Keratinocyte (primary cell): ENCODE measurements around the gene HEXB. TPM values are rescaled to one million over a fixed set of nuclear protein-coding genes. Genes with fewer than 3 reads are reported as not detected.

Experiments used
- DNase-seq: peaks from one replicate; pipeline ENCODE4 v3.0.0-alpha.2; 2011; ENCODE audit warnings: low read depth, missing footprints, low spot score
- FAIRE-seq: peaks from 2 replicates; lab custom pipeline; 2011; peaks lifted over from hg19 to GRCh38; lab: Jason Lieb, UNC
- H2AFZ ChIP-seq: 2 replicates; pipeline ENCODE4 v1.6.0; 2012; ENCODE audit warnings: low read length, control low read depth, inconsistent platforms; ENCODE audit not compliant: control insufficient read depth
- H3K27ac ChIP-seq: 2 replicates; pipeline ENCODE4 v1.5.1; 2011; ENCODE audit warnings: low read length; ENCODE audit not compliant: control insufficient read depth, insufficient read depth
- H3K27me3 ChIP-seq: 3 replicates; pipeline ENCODE4 v1.6.0; 2011; ENCODE audit warnings: low read length; ENCODE audit not compliant: control insufficient read depth, insufficient read depth; ENCODE audit errors: extremely low read depth
- H3K36me3 ChIP-seq, 2 experiments: 2 replicates in 1 of 2; 3 replicates in 1 of 2; pipeline ENCODE4 v1.5.1; 2011; ENCODE audit warnings: low read length in 2 of 2, mild to moderate bottlenecking in 1 of 2; ENCODE audit not compliant: control insufficient read depth in 2 of 2, insufficient read depth in 2 of 2; ENCODE audit errors: extremely low read depth in 1 of 2
- H3K4me1 ChIP-seq: 3 replicates; pipeline ENCODE4 v1.5.1; 2011; ENCODE audit warnings: low read length; ENCODE audit not compliant: control insufficient read depth, insufficient read depth; ENCODE audit errors: extremely low read depth
- H3K4me2 ChIP-seq: 3 replicates; pipeline ENCODE4 v1.6.0; 2011; ENCODE audit warnings: low read depth, low read length; ENCODE audit not compliant: control insufficient read depth, insufficient read depth; ENCODE audit errors: extremely low read depth
- H3K4me3 ChIP-seq, 3 experiments: fragments of 200-600 bp in 1 of 3; sonication (generic) in 1 of 3; 2 replicates in 2 of 3; 3 replicates in 1 of 3; pipeline ENCODE4 v1.5.1; 2011 to 2016; ENCODE audit warnings: low read length in 3 of 3, mild to moderate bottlenecking in 3 of 3, control low read depth in 2 of 3, inconsistent platforms in 1 of 3, low read depth in 1 of 3, mixed read lengths in 1 of 3, mixed run types in 1 of 3, moderate library complexity in 1 of 3; ENCODE audit not compliant: control insufficient read depth in 2 of 3, insufficient read depth in 2 of 3; ENCODE audit errors: extremely low read depth in 1 of 3
- H3K79me2 ChIP-seq: 2 replicates; pipeline ENCODE4 v1.6.0; 2012; ENCODE audit warnings: low read length; ENCODE audit not compliant: control insufficient read depth, insufficient read depth
- H3K9ac ChIP-seq: 3 replicates; pipeline ENCODE4 v1.6.0; 2011; ENCODE audit warnings: low read length; ENCODE audit not compliant: control insufficient read depth, insufficient read depth; ENCODE audit errors: extremely low read depth
- H3K9me1 ChIP-seq: 3 replicates; pipeline ENCODE4 v1.6.0; 2011; ENCODE audit warnings: low read length; ENCODE audit not compliant: control insufficient read depth, insufficient read depth; ENCODE audit errors: extremely low read depth
- H3K9me3 ChIP-seq: 2 replicates; pipeline ENCODE4 v1.5.1; 2012; ENCODE audit warnings: low read depth, low read length; ENCODE audit not compliant: control insufficient read depth
- H4K20me1 ChIP-seq: 3 replicates; pipeline ENCODE4 v1.6.0; 2011; ENCODE audit warnings: low read length; ENCODE audit not compliant: control insufficient read depth, insufficient read depth; ENCODE audit errors: extremely low read depth
- CTCF ChIP-seq, 3 experiments: IDR thresholded peaks in 1 of 3; conservative IDR thresholded peaks in 1 of 3; optimal IDR thresholded peaks in 1 of 3; 2 replicates in 2 of 3; 3 replicates in 1 of 3; pipeline versions ENCODE3 to v1.5.1; 2011; ENCODE audit warnings: low read length in 3 of 3, mild to moderate bottlenecking in 3 of 3, moderate library complexity in 2 of 3, control low read depth in 1 of 3, inconsistent platforms in 1 of 3; ENCODE audit not compliant: insufficient read depth in 2 of 3; ENCODE audit errors: extremely low read depth in 1 of 3
- EZH2 ChIP-seq: IDR thresholded peaks from one replicate; pipeline ENCODE4 v1.6.1; 2012; ENCODE audit warnings: inconsistent platforms, mild to moderate bottlenecking, low read length, moderate library complexity
- dilution Hi-C: fragments of 300-500 bp; cut with MboI; formaldehyde crosslinking; loops from one replicate; pipeline ENCODE4 v1.7.0; 2020; ENCODE audit warnings: low sequenced_read_pairs; ENCODE audit not compliant: extremely low pct_ligation_motif_present
- polyA plus RNA-seq, 5 experiments: library from polyadenylated mRNA; depleted of rRNA in 3 of 5; stranded (reverse) in 3 of 5; stranded (forward) in 1 of 5; unstranded in 1 of 5; fragments of >200 nt; gene quantifications; 1 replicate in 1 of 5; 2 replicates in 3 of 5; 3 replicates in 1 of 5; pipeline versions ENCODE4 v1.2.1 to v1.2.3, GENCODE V29; 2011 to 2012; ENCODE audit warnings: missing spikeins in 2 of 5, low read depth in 1 of 5, low replicate concordance in 1 of 5

The HEXB gene
- polyA plus RNA-seq, 1 donor (not counting 4 experiments of a cell fraction or from before 2014, with no cell fraction given), result 192 TPM

GRCh38 chr5:74659172-74659571, 25.9 kb upstream of the HEXB start:
- Histone ChIP-seq H2AFZ (no peak overlapping the region), H3K9ac (no peak overlapping the region), H3K27ac (no peak overlapping the region), H3K36me3 (no peaks in the 10 kb centered on the region), H3K9me1 (no peaks in the 10 kb centered on the region), H3K4me2 (no peak overlapping the region), H3K79me2 (no peaks in the 10 kb centered on the region), H3K9me3 (no peaks in the 10 kb centered on the region), H3K4me3 (no peak overlapping the region), H3K27me3 (no peaks in the 10 kb centered on the region), H4K20me1 (no peaks in the 10 kb centered on the region), H3K4me1 (peaks cover 5% of the 10 kb centered on the region)
- DNase-seq, result no peak
- FAIRE-seq, result no peak
- TF ChIP-seq EZH2 (no peak), CTCF (optimal IDR thresholded peaks at IDR 0.05 in 1 of 3, IDR thresholded peaks at IDR 0.05 in 1 of 3, conservative IDR thresholded peaks at IDR 0.05 in 1 of 3; ENCODE audit: extremely low read depth in 1 of 3, insufficient read depth in 2 of 3, low read length in 3 of 3) (no peak)
- dilution Hi-C loops, result no loop called here

DNA sequence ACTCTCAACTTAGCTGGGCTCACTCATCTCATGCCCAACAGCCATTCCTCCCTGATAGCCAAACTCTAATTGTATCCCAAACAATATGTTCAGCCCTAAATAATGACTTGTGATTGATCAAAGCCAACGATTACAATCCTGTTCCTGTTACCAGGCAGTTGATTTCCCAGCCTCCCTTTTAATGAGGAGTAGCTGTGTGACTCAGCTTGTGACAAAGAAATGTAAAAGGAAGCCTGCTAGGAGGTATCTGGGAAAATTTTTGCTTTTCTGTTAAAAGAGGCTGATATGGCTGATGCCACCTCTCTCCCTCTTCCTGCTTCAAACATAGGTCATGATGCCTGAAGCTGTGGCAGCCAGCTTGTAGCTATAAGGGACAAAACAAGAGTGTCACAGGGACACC, 24.9 kb upstream of the HEXB start:
- TF ChIP-seq EZH2 (no peak), CTCF (optimal IDR thresholded peaks at IDR 0.05 in 1 of 3, IDR thresholded peaks at IDR 0.05 in 1 of 3, conservative IDR thresholded peaks at IDR 0.05 in 1 of 3; ENCODE audit: extremely low read depth in 1 of 3, insufficient read depth in 2 of 3, low read length in 3 of 3) (no peak)
- Histone ChIP-seq H3K4me1 (peaks cover 5% of the 10 kb centered on the region), H3K4me2 (no peak overlapping the region), H3K9ac (no peak overlapping the region), H3K27me3 (no peaks in the 10 kb centered on the region), H4K20me1 (no peaks in the 10 kb centered on the region), H3K36me3 (no peaks in the 10 kb centered on the region), H3K27ac (no peak overlapping the region), H3K9me3 (no peaks in the 10 kb centered on the region), H2AFZ (peak overlapping the region; percentile 46), H3K4me3 (no peak overlapping the region), H3K9me1 (no peaks in the 10 kb centered on the region), H3K79me2 (no peaks in the 10 kb centered on the region)
- FAIRE-seq (peak; percentile 29), DNase-seq (no peak)
- dilution Hi-C loops, result no loop called here
